Activated CD4-positive, alpha-beta T cell treated with anti-CD3 and anti-CD28 coated beads, Interleukin-2, amount 50 U/mL, for 4 hours (primary cell): Measurements from ENCODE around the gene RFX6.
"Not testable (repeated sequence)": the region's sequence is repeated elsewhere in the genome, so short reads cannot be mapped to it uniquely, and the experiment has no call there.

ENCODE experiments used
- DNase-seq, 2 experiments: peaks; one replicate each; pipeline ENCODE4 v3.0.0-alpha.2; 2020

Gene RFX6

DNA sequence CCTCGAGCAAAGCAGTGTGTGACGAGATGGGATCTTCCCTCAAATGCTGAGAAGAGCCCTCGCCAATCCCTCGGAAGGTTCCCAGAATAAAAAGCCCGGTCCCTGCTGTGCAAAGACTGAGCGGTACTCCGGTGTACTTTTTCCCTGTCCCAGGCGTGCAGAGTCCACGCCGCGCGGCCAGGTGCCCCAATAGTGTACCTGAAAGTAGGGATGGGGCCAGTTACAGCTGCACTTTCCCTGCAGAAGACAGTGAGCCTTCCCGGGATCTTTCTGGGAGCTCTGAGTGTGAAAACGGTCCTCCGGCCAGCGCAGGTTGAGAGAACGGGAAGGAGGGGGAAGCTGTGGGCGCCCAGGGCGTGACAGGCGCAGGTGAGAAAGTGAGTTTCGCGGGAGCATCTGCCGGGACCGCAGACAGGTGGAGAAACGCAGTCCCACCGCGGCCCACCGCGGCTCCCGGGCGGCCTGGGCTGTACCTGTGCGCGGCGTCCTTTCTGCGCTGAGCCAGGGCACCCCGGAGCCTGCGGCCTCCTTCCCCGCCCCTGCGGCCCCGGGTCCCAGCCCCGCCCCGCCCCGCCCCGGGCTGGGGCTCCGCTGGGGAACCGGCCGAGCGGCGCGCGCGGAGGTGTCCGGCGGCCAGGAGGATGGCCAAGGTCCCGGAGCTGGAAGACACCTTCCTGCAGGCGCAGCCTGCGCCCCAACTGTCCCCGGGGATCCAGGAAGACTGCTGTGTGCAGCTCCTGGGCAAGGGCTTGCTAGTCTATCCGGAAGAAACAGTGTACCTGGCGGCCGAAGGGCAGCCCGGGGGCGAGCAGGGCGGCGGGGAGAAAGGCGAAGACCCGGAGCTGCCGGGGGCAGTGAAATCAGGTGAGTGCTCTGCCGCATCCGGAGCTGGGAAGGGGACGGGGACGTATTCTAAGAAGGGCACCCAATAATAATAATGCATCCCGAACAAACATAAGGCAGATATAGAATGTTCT lies at the start of gene RFX6:
TSS of gene RFX6 (plus strand) at position 608 of the 977 bp plus-strand sequence. CDS start at position 642, 34 bp downstream.
- no peak for DNase-seq

GRCh38 chr6:116827561-116828240 lies 49.3 kb upstream of the RFX6 start:
- no peak for DNase-seq

GRCh38 chr6:116828983-116829382 lies 48.1 kb upstream of the RFX6 start, which contains the start of gene GPRC6A:
TSS of gene GPRC6A (minus strand) at chr6:116829083. CDS start at chr6:116829013, 70 bp downstream.
- DNase-seq = no peak

GRCh38 chr6:116834526-116834925 lies 42.5 kb upstream of the RFX6 start:
- not testable (repeated sequence) for DNase-seq

DNA sequence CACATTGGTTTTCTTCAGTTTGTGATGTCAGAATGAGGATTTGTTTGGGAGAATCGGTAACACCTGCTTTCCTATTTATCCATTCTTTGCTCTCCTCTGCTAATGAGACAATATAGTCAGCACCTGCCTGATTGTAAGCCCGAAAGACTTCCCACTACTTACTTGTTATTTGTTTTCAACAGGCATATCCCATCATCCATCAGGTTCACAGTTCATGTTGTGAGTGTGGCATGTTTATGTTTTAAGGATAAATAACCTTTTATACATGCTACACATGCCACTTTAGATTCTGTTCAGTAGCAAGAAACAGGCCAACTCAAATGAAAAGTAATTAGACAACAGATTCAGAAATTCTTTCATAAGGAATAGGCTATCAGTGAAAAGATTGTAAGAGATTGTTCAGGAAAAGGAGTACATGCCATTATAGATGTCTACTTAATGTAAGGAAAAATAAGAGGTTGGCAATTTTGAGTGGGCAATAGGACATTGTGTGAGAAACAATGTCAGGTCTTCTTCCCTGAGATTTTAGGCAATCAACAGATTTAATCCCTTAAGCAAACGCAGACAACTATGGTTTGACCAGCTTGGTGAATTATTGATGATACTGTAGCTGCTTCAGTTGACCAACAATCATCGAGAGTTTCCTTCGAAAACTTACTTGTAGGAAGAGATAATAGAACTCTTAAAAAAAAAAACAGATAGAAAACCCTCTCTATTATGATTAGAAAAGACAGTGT lies 40.3 kb upstream of the RFX6 start:
- DNase-seq = no peak

DNA sequence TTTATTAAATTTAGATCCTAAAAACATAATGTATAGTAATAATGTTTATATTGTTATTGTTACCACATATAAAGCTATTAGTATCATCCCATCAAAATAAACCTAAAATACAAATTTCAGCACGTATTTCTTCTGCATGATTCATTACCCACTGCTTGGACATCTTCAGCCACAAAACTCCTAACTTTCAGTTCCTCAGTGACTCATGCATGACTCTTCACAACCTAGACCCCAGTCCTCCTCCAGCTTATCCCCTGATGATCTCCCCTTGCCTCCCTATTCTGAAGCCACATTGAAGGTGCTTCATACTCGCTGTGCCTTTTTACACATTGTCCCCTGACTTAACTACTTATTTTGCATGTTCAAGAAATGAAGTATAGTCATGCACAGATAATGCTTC lies 37.0 kb upstream of the RFX6 start:
- no peak for DNase-seq

- DNase-seq = no peak
Measured at GRCh38 chr6:116842459-116842858, 34.6 kb upstream of the RFX6 start.

DNA sequence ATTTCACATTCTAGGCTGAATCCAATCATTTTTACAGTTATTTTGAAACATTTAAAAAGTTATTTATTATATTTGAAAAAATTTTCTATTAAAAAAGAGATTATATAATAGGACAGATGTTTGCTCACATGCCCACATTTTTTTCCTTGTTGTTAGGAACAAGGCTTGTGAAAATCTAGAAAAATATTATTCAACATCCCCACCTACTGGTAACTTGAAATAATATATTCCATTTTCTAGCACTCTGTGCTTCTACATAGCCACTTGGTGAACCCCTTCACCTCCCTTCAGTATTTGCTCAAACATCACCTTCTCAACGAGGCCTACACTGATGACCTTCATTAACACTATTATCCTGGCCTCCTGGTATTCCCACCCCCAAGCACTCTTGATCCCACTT lies 29.8 kb upstream of the RFX6 start:
- no peak for DNase-seq

- DNase-seq = no peak
Measured at GRCh38 chr6:116858060-116858459, 19.0 kb upstream of the RFX6 start.

DNA sequence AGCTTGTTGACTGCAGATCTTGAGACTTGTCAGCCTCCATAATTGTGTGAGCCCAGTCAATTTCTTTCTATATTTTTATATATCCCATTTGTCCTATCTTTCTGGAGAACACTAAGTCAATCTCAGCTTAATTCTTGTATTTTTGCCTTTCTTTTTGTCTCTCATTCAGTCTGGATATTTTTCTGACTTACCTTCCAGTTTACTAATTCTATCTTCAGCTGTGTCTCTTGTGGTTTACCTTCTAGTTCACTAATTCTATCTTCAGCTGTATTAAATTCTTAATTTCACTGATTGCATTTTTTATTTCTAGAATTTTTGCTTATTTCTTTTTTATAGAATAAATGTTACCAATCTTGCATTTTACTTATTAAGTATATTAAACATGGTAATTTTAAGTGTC lies 17.8 kb upstream of the RFX6 start:
- DNase-seq = no peak

DNA sequence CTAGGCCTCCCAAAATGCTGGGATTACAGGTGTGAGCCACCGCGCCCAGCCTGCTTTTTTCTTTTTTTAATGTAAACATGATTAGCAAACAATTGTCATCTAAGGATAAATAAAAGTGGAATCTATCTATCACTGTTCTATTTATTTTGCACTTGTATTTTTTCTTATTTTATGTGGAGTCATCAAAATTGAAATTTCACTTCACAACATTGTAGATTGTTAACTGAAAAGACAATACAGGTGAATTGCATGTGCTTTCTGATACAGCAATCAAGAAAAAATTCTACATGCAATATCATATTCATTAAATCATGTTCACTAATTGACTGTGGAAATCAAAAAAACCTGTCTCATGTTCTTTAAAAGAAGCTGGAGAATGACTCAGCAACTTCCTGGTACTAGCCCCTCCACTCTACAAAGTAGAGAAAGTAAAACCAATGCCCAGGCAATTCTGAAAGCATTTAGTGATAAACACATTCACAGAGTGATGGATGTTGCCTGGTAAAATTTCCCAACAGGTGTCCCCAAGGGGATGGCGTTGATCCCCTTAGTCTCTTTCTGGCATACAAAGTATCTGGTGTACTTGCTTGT lies 10.7 kb upstream of the RFX6 start:
- no peak for DNase-seq

DNA sequence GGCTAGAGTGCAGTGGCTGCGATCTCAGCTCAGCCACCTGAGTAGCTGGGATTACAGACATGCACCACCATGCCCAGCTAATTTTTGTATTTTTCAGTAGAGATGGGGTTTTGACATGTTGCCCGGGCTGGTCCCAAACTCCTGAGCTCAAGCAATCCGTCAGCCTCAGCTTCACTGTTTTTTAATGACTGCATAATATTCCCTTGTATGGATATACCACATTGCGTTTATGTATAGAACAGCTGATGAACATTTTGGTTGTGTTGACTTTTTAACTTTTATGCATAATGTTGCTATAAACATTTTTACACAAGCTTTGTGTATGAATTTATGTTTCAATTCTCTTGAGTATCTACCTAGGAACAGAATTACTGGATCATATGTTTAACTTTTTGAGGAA lies 4.3 kb upstream of the RFX6 start:
- no peak for DNase-seq

DNA sequence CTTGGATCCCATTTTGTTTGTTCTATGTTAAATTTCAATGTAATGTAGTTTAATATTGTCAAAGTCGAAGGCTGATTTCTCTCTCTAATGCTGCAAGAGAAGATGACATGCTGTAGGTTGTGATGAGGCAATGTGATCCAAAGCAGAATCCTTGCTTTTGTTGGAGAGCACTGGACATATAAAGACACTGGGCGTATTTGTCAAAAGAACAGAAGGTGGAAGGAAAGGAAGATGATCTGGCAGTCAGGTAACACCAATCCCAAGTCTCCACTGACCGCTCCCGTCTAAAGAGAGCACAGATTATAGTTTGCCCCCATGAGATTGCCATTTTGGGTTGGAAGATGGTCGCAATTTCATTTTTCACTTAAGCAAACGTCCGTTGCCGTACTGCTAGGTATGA lies 935 bp upstream of the RFX6 start:
- no peak for DNase-seq

GRCh38 chr6:116877743-116878142 lies 701 bp downstream of the RFX6 start:
- DNase-seq = no peak

DNA sequence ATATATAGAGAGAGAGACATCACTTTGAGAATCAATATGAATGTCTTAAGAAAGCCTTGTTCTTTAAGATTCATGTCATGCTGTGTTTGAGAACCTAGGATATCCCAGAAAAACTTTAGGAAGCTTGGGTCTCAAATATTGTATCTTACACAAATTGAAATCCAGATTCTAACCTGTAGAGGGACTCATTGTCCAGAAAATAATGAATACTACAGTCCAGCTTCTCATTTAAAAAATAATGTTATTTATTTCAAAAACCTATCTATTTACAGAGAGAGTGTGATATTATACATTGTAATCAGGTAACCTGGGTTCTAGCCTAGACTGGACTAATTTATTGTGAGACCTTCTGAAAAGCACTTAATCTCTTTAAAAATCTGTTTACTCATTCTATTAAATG lies 4.2 kb downstream of the RFX6 start:
- no peak for DNase-seq

DNA sequence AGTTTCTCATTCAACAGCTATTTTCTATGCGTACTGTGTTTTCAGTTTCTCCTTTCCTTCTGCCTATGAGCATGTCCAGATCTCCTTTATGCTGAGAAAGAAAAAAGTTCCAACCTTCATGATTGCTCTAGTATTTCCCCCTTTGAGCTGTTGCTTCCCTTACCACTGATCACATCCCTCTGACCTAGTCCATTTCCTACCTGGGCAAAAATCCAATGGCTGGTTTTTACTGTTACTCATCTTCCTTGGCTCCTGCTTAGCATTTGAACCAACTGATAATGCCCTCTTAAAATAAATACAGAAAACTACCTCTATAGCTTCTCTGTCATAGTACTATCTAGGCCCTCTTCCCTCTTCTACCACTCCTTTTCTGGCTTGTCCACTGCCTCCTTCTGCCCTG lies 6.0 kb downstream of the RFX6 start:
- DNase-seq = no peak

DNA sequence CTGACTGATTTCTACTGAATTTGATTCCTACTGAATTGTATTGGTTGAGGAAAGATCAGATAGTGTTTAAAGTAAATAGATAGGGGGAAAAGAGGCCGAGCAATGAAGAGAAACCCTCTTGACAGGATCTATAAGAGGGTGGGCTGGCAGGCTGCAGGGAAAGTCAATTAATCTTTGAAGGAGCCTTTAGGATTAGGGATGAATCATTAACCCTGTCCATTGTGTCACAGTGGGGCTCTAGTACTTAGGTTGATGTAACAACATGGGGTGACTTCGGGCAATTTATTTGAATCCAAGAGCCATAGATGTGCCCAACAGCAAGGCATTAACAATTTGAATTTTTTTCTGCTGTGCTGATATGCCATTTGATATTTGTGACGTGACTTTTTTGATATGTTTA lies 7.5 kb downstream of the RFX6 start:
- DNase-seq = no peak

DNA sequence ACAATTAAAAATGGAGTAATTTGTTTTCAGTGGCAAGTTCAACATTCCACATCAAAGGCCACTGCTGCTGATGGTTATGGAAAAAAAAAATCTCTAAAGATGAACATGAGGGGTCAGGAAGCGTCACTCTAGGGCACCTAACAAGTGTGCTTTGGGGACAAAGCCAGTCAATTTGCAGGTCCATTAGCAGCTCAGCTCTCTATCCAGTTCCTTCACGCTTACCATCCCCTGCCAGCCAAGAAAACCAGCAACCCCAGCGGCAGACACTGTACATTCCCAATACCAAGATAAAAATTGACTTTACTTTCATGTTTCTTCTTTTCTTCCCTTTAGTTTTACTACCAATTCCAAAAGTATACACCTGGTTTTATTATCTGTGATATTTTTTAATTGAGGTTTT lies 10.1 kb downstream of the RFX6 start:
- DNase-seq = no peak

DNA sequence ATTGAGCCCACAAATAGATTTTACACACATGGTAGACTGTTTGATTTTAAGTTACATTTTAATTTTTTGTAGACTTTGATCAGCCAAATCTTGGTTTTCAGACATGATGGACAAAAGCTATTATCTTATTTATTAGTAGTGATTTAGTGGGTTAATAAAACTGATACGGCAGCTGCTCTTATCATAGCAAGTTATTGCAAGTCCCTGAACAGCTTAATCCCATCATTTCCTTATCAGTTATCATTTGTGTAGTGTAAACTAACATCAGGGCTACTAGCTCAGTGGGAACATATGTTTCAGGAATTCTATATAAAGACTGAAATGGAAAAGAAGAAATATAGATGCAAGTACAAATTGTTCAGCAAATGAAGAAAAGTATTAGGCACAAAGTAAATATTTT lies 10.9 kb downstream of the RFX6 start:
- DNase-seq = no peak

DNA sequence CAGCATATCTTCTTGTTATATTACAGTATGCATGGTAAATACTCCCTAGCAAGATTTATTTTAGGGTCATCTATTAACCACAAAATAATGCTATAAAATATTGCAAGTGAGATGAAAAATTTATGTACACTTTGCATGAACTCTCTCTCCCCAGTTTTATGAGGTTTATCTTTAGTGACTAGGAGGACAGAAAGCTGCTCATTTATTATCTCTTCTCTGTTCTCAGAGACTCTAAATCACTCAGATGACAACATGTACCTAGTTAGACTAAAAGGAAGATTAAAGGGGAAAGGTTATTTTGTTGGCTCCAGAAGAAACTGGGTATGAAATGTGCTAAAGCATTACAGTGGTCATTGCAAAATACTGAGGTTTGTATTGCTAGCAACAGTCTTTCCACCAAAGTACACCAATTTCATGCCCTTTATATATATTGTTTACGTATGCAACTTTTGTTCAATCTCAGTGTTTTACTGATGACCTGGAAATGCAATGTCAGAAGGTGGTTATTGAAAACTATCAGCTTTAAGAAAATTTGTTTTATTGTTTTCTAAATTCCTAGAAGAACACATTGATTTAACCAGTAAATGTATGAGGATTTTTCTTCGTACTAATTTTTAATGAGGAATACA lies 11.8 kb downstream of the RFX6 start:
- DNase-seq = no peak

- no peak for DNase-seq
Measured at GRCh38 chr6:116894669-116895068, 17.6 kb downstream of the RFX6 start.

- no peak for DNase-seq
Measured at GRCh38 chr6:116895935-116896334, 18.9 kb downstream of the RFX6 start.
